Measurements from ENCODE around the gene FYN.

DNA sequence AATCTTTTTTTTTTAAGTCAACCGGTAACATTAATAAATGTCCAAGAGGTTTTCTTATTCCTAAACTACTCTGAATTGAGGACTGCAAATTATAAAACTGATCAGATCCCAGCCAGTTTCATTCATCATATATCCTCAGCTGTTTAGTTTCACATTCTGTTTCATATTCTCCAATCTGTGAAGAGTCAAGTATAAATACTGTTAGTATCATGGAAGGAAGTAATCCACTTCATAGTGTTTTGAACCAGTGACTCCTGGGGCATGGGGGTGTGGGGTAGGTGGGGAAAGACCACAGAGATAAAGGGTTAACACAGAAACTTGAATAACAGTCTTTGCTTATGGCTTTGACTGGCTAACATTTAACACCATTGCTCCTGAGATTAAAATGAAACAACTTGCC, 69.9 kb downstream of the FYN start:
- TF ChIP-seq, protein P1, sequence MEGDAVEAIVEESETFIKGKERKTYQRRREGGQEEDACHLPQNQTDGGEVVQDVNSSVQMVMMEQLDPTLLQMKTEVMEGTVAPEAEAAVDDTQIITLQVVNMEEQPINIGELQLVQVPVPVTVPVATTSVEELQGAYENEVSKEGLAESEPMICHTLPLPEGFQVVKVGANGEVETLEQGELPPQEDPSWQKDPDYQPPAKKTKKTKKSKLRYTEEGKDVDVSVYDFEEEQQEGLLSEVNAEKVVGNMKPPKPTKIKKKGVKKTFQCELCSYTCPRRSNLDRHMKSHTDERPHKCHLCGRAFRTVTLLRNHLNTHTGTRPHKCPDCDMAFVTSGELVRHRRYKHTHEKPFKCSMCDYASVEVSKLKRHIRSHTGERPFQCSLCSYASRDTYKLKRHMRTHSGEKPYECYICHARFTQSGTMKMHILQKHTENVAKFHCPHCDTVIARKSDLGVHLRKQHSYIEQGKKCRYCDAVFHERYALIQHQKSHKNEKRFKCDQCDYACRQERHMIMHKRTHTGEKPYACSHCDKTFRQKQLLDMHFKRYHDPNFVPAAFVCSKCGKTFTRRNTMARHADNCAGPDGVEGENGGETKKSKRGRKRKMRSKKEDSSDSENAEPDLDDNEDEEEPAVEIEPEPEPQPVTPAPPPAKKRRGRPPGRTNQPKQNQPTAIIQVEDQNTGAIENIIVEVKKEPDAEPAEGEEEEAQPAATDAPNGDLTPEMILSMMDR (IDR thresholded peaks at IDR 0.05) = no peak
- TF ChIP-seq POLR2AphosphoS5 (IDR thresholded peaks at IDR 0.05) = no peak
- TF ChIP-seq POLR2A (IDR thresholded peaks at IDR 0.05; ENCODE audit: low read depth) = no peak
- no peak for TF ChIP-seq EP300 (IDR thresholded peaks at IDR 0.05)

Measured in esophagus muscularis mucosa (tissue), 4 donors.